Muscle of arm (tissue), 12 donors: ENCODE results near the gene MTREX. TPM values are rescaled to one million over a fixed set of nuclear protein-coding genes. Genes with fewer than 3 reads are reported as not detected.

Experiments used
- DNase-seq: peaks from one replicate; pipeline ENCODE4 v3.0.0-alpha.2; 2013
- polyA plus RNA-seq, 12 donors: library from polyadenylated mRNA; unstranded; fragments of 120-200 nt; gene quantifications; one replicate each; pipeline ENCODE4 v1.2.1, GENCODE V29; 2013; ENCODE audit not compliant: insufficient read length in 12 of 12

MTREX gene
- polyA plus RNA-seq, 12 donors: 29.8 to 82.3 (median 70.5) TPM; not detected in 1

- DNase-seq: no peak
Observed at GRCh38 chr5:55467862-55468551, 160.2 kb downstream of the MTREX start.

DNA sequence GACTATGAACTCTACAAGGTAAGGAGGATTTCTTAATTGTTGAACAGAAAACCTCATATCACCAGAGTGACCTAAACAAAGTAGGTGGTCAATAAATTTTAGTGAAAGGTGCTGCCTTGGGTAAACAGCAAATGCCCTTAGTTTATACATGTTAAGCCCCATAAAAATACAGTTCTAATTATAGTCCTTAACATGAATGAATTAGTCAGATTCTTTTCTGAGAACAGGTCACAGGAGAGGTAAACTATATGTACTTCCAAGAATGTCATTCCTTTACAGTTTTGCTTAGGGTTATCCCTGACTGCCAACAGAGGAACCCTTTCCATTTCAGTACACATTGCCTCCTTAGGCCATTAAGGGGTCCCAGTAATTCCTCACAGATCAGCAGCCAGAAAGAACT is 162.1 kb downstream of the MTREX start:
- no peak for DNase-seq

GRCh38 chr5:55470282-55470681 is 162.5 kb downstream of the MTREX start:
- no peak for DNase-seq

- no peak for DNase-seq
Observed at GRCh38 chr5:55471468-55471867, 163.7 kb downstream of the MTREX start.

- no peak for DNase-seq
Observed at GRCh38 chr5:55472642-55473041, 164.9 kb downstream of the MTREX start.

Other genes with a start within 250 kb of the MTREX start
- gene GZMA, start 205.3 kb upstream of the MTREX start, polyA plus RNA-seq: 1 to 10 TPM in 5 of 12 donors, under 1 TPM in 5, not detected in 2; 0.32 to 2.0 (median 1.1) TPM
- 100 to 1,000 TPM in 2 of 12 donors, 10 to 100 TPM in 9, not detected in 1; 50.7 to 130 (median 77.5) TPM for gene GPX8, start 147.8 kb upstream of the MTREX start, polyA plus RNA-seq
- gene CDC20B, start 134.8 kb upstream of the MTREX start, polyA plus RNA-seq: under 1 TPM in 5 of 12 donors, not detected in 7; 0.07 to 0.14 (median 0.10) TPM
- gene MCIDAS, start 80.7 kb upstream of the MTREX start, polyA plus RNA-seq: not detected
- gene CCNO, start 74.4 kb upstream of the MTREX start, polyA plus RNA-seq: under 1 TPM in 7 of 12 donors, not detected in 5; 0.07 to 0.34 (median 0.26) TPM
- 10 to 100 TPM in 11 of 12 donors, not detected in 1; 21.8 to 35.8 (median 29.3) TPM for gene DHX29, start 295 bp upstream of the MTREX start, polyA plus RNA-seq
- 10 to 100 TPM in 11 of 12 donors, not detected in 1; 53.3 to 76.8 (median 57.0) TPM for gene PLPP1, start 227.0 kb downstream of the MTREX start, polyA plus RNA-seq